ENCODE results near the gene FCHO2.
A peak's percentile ranks its signal among the peaks of the same experiment; 100 is the strongest.

Gene FCHO2

GRCh38 chr5:73118391-73118973 is 162.6 kb downstream of the FCHO2 start:
- no peak for TF ChIP-seq ZNF274 (IDR thresholded peaks at IDR 0.05; ENCODE audit: low read depth, low read length)
- Histone ChIP-seq H3K9me3 (ENCODE audit: insufficient read depth, low read length) (no peaks in the 10 kb centered on the region), H3K4me3 (ENCODE audit: insufficient read length, low read depth) (no peak overlapping the region), H3K4me1 (ENCODE audit: insufficient read depth, insufficient read length) (peaks cover 2% of the 10 kb centered on the region), H3K27me3 (ENCODE audit: insufficient read depth, insufficient read length) (peaks cover 39% of the 10 kb centered on the region), H3K9ac (ENCODE audit: insufficient read length, low read depth) (no peak overlapping the region), H3K36me3 (ENCODE audit: insufficient read depth, insufficient read length, low read length) (peaks cover under 1% of the 10 kb centered on the region)
- no peak for DNase-seq (ENCODE audit: low read depth, low spot score)

- H3K9me3 ChIP-seq (ENCODE audit: insufficient read depth, low read length): no peaks in the 10 kb centered on the region
- no peak for DNase-seq (ENCODE audit: low read depth, low spot score)
- H3K9ac ChIP-seq (ENCODE audit: insufficient read length, low read depth): peak overlapping the region; percentile 21
- peaks cover 6% of the 10 kb centered on the region for H3K36me3 ChIP-seq (ENCODE audit: insufficient read depth, insufficient read length, low read length)
- peak overlapping the region; percentile 49 for H3K4me3 ChIP-seq (ENCODE audit: insufficient read length, low read depth)
- H3K4me1 ChIP-seq (ENCODE audit: insufficient read depth, insufficient read length): peaks cover 2% of the 10 kb centered on the region
- TF ChIP-seq SUZ12 (IDR thresholded peaks at IDR 0.05; ENCODE audit: extremely low read depth, insufficient read depth, insufficient read length) (no peak), ZNF274 (IDR thresholded peaks at IDR 0.05; ENCODE audit: low read depth, low read length) (no peak), YY1 (IDR thresholded peaks at IDR 0.05; ENCODE audit: insufficient read depth, insufficient read length) (no peak)
- peaks cover 39% of the 10 kb centered on the region for H3K27me3 ChIP-seq (ENCODE audit: insufficient read depth, insufficient read length)
Measured at GRCh38 chr5:73119451-73120157, 163.8 kb downstream of the FCHO2 start.

- Histone ChIP-seq H3K4me1 (ENCODE audit: insufficient read depth, insufficient read length) (peaks cover 2% of the 10 kb centered on the region), H3K4me3 (ENCODE audit: insufficient read length, low read depth) (peak within 1 kb of the TSS; percentile 49), H3K9me3 (ENCODE audit: insufficient read depth, low read length) (no peaks in the 10 kb centered on the region), H3K27me3 (ENCODE audit: insufficient read depth, insufficient read length) (peaks cover 39% of the 10 kb centered on the region), H3K9ac (ENCODE audit: insufficient read length, low read depth) (peak within 1 kb of the TSS; percentile 69), H3K36me3 (ENCODE audit: insufficient read depth, insufficient read length, low read length) (peaks cover 6% of the 10 kb centered on the region)
- no peak for TF ChIP-seq ZNF274 (IDR thresholded peaks at IDR 0.05; ENCODE audit: low read depth, low read length)
- no peak for TF ChIP-seq YY1 (IDR thresholded peaks at IDR 0.05; ENCODE audit: insufficient read depth, insufficient read length)
- TF ChIP-seq SUZ12 (IDR thresholded peaks at IDR 0.05; ENCODE audit: extremely low read depth, insufficient read depth, insufficient read length): no peak
- DNase-seq (ENCODE audit: low read depth, low spot score): no peak
Measured at GRCh38 chr5:73120222-73121118, 164.6 kb downstream of the FCHO2 start, which contains the start of gene TMEM171. TMEM171 (plus strand) TSS chr5:73120575; CDS start chr5:73123374, 2,799 bp downstream.

- no peak for DNase-seq (ENCODE audit: low read depth, low spot score)
- Histone ChIP-seq H3K36me3 (ENCODE audit: insufficient read depth, insufficient read length, low read length) (peaks cover 6% of the 10 kb centered on the region), H3K4me1 (ENCODE audit: insufficient read depth, insufficient read length) (peaks cover 2% of the 10 kb centered on the region), H3K9ac (ENCODE audit: insufficient read length, low read depth) (peak overlapping the region; percentile 69), H3K27me3 (ENCODE audit: insufficient read depth, insufficient read length) (peaks cover 39% of the 10 kb centered on the region), H3K9me3 (ENCODE audit: insufficient read depth, low read length) (no peaks in the 10 kb centered on the region), H3K4me3 (ENCODE audit: insufficient read length, low read depth) (peak overlapping the region; percentile 49)
- TF ChIP-seq SUZ12 (IDR thresholded peaks at IDR 0.05; ENCODE audit: extremely low read depth, insufficient read depth, insufficient read length) (no peak), YY1 (IDR thresholded peaks at IDR 0.05; ENCODE audit: insufficient read depth, insufficient read length) (no peak), ZNF274 (IDR thresholded peaks at IDR 0.05; ENCODE audit: low read depth, low read length) (no peak)
Measured at GRCh38 chr5:73121119-73121463, 165.2 kb downstream of the FCHO2 start.

GRCh38 chr5:73122875-73123810 is 167.3 kb downstream of the FCHO2 start:
- TF ChIP-seq YY1 (IDR thresholded peaks at IDR 0.05; ENCODE audit: insufficient read depth, insufficient read length) (no peak), ZNF274 (IDR thresholded peaks at IDR 0.05; ENCODE audit: low read depth, low read length) (no peak), SUZ12 (IDR thresholded peaks at IDR 0.05; ENCODE audit: extremely low read depth, insufficient read depth, insufficient read length) (no peak)
- DNase-seq (ENCODE audit: low read depth, low spot score): no peak
- H3K4me3 ChIP-seq (ENCODE audit: insufficient read length, low read depth): no peak overlapping the region

GRCh38 chr5:73125289-73125688 is 169.4 kb downstream of the FCHO2 start:
- peaks cover 19% of the 10 kb centered on the region for H3K27me3 ChIP-seq (ENCODE audit: insufficient read depth, insufficient read length)
- no peaks in the 10 kb centered on the region for H3K9me3 ChIP-seq (ENCODE audit: insufficient read depth, low read length)
- no peak for DNase-seq (ENCODE audit: low read depth, low spot score)
- TF ChIP-seq ZNF274 (IDR thresholded peaks at IDR 0.05; ENCODE audit: low read depth, low read length) (no peak), SUZ12 (IDR thresholded peaks at IDR 0.05; ENCODE audit: extremely low read depth, insufficient read depth, insufficient read length) (no peak), YY1 (IDR thresholded peaks at IDR 0.05; ENCODE audit: insufficient read depth, insufficient read length) (no peak)
- H3K9ac ChIP-seq (ENCODE audit: insufficient read length, low read depth): no peak overlapping the region
- H3K4me1 ChIP-seq (ENCODE audit: insufficient read depth, insufficient read length): no peaks in the 10 kb centered on the region
- H3K36me3 ChIP-seq (ENCODE audit: insufficient read depth, insufficient read length, low read length): peaks cover 6% of the 10 kb centered on the region
- H3K4me3 ChIP-seq (ENCODE audit: insufficient read length, low read depth): no peak overlapping the region

More at GRCh38 chr5:73122875-73123810, 167.3 kb downstream of the FCHO2 start:
- Histone ChIP-seq H3K36me3 (ENCODE audit: insufficient read depth, insufficient read length, low read length) (peaks cover 6% of the 10 kb centered on the region), H3K27me3 (ENCODE audit: insufficient read depth, insufficient read length) (peaks cover 39% of the 10 kb centered on the region), H3K4me1 (ENCODE audit: insufficient read depth, insufficient read length) (peaks cover 2% of the 10 kb centered on the region), H3K9me3 (ENCODE audit: insufficient read depth, low read length) (no peaks in the 10 kb centered on the region), H3K9ac (ENCODE audit: insufficient read length, low read depth) (no peak overlapping the region)

All from NT2/D1 (cell line).